Ectodermal cell (in vitro differentiated cells): ENCODE data around the gene MPRIP.

Experiments
- H3K27ac ChIP-seq: 2 replicates; pipeline ENCODE4 v1.7.0; 2013; ENCODE audit warnings: mild to moderate bottlenecking, low read depth, low read length; ENCODE audit not compliant: insufficient read depth, poor library complexity, severe bottlenecking
- H3K27me3 ChIP-seq: 2 replicates; pipeline ENCODE4 v1.7.0; 2013; ENCODE audit warnings: mild to moderate bottlenecking, low read length; ENCODE audit not compliant: insufficient read depth, control insufficient read depth, poor library complexity, severe bottlenecking
- H3K36me3 ChIP-seq: one replicate; pipeline ENCODE4 v1.7.0; 2013; ENCODE audit warnings: low read length; ENCODE audit not compliant: control insufficient read depth, insufficient read depth
- H3K4me1 ChIP-seq: one replicate; pipeline ENCODE4 v1.7.0; 2013; ENCODE audit warnings: low read length; ENCODE audit not compliant: control insufficient read depth, insufficient read depth
- H3K4me3 ChIP-seq: 2 replicates; pipeline ENCODE4 v1.7.0; 2013; ENCODE audit warnings: low read depth, low read length, control low read depth; ENCODE audit not compliant: insufficient read depth
- H3K9me3 ChIP-seq: 2 replicates; pipeline ENCODE4 v1.7.0; 2013; ENCODE audit warnings: mild to moderate bottlenecking, low read length, moderate library complexity; ENCODE audit not compliant: control insufficient read depth
- WGBS, 2 experiments: methylation state at CpG; one replicate each; pipeline ENCODE4 v1.1.7; 2013; ENCODE audit warnings: missing lambda C conversion rate in 2 of 2; 5-methylcytosine and 5-hydroxymethylcytosine counted together

MPRIP gene

GRCh38 chr17:17119106-17119505 is 76.8 kb downstream of the MPRIP start:
- 92 to 96% methylated on average over 4 of the region's 4 CpGs for WGBS, 2 experiments
- H3K4me3 ChIP-seq = no peak overlapping the region
- H3K27me3 ChIP-seq = no peaks in the 10 kb centered on the region
- H3K36me3 ChIP-seq = no peaks in the 10 kb centered on the region
- H3K4me1 ChIP-seq = peaks cover 7% of the 10 kb centered on the region
- no peaks in the 10 kb centered on the region for H3K9me3 ChIP-seq
- no peak overlapping the region for H3K27ac ChIP-seq

- H3K9me3 ChIP-seq = no peaks in the 10 kb centered on the region
- H3K36me3 ChIP-seq = no peaks in the 10 kb centered on the region
- peaks cover 7% of the 10 kb centered on the region for H3K4me1 ChIP-seq
- H3K4me3 ChIP-seq = no peak overlapping the region
- H3K27ac ChIP-seq = no peak overlapping the region
- 91 to 96% methylated on average over 5 of the region's 5 CpGs for WGBS, 2 experiments
- H3K27me3 ChIP-seq = no peaks in the 10 kb centered on the region
Measured at GRCh38 chr17:17119533-17119932, 77.3 kb downstream of the MPRIP start.

GRCh38 chr17:17120294-17120693 is 78.0 kb downstream of the MPRIP start:
- Histone ChIP-seq H3K27ac (no peak overlapping the region), H3K36me3 (no peaks in the 10 kb centered on the region), H3K4me3 (no peak overlapping the region), H3K9me3 (no peaks in the 10 kb centered on the region), H3K4me1 (peaks cover 6% of the 10 kb centered on the region), H3K27me3 (no peaks in the 10 kb centered on the region)
- 89 to 90% methylated on average over 4 of the region's 4 CpGs for WGBS, 2 experiments

- WGBS, 2 experiments = 75 to 81% methylated on average over 3 of the region's 3 CpGs
- H3K4me3 ChIP-seq = no peak overlapping the region
- H3K36me3 ChIP-seq = no peaks in the 10 kb centered on the region
- peaks cover 10% of the 10 kb centered on the region for H3K4me1 ChIP-seq
- H3K27me3 ChIP-seq = no peaks in the 10 kb centered on the region
- H3K27ac ChIP-seq = no peak overlapping the region
- H3K9me3 ChIP-seq = no peaks in the 10 kb centered on the region
Measured at GRCh38 chr17:17120701-17121100, 78.4 kb downstream of the MPRIP start.

GRCh38 chr17:17121162-17121561 is 78.9 kb downstream of the MPRIP start:
- Histone ChIP-seq H3K27ac (no peak overlapping the region), H3K36me3 (no peaks in the 10 kb centered on the region), H3K4me3 (no peak overlapping the region), H3K9me3 (no peaks in the 10 kb centered on the region), H3K27me3 (no peaks in the 10 kb centered on the region), H3K4me1 (peaks cover 15% of the 10 kb centered on the region)
- 82 to 83% methylated on average over 8 of the region's 8 CpGs for WGBS, 2 experiments

- WGBS, 2 experiments = 94 to 97% methylated on average over 10 of the region's 10 CpGs
- Histone ChIP-seq H3K9me3 (no peaks in the 10 kb centered on the region), H3K27me3 (no peaks in the 10 kb centered on the region), H3K4me1 (peaks cover 20% of the 10 kb centered on the region), H3K36me3 (no peaks in the 10 kb centered on the region), H3K27ac (peak overlapping the region; percentile 26), H3K4me3 (no peak overlapping the region)
Measured at GRCh38 chr17:17122781-17123483, 80.7 kb downstream of the MPRIP start.

GRCh38 chr17:17124341-17124740 is 82.1 kb downstream of the MPRIP start:
- Histone ChIP-seq H3K9me3 (no peaks in the 10 kb centered on the region), H3K27me3 (no peaks in the 10 kb centered on the region), H3K36me3 (no peaks in the 10 kb centered on the region), H3K4me3 (no peak overlapping the region), H3K4me1 (peaks cover 20% of the 10 kb centered on the region), H3K27ac (no peak overlapping the region)
- WGBS, 2 experiments = 96 to 97% methylated on average over 3 of the region's 3 CpGs

GRCh38 chr17:17125136-17126084 is 83.2 kb downstream of the MPRIP start:
- 82 to 86% methylated on average over 6 of the region's 6 CpGs for WGBS, 2 experiments
- Histone ChIP-seq H3K27me3 (no peaks in the 10 kb centered on the region), H3K4me3 (no peak overlapping the region), H3K9me3 (no peaks in the 10 kb centered on the region), H3K27ac (peak overlapping the region; percentile 38), H3K36me3 (no peaks in the 10 kb centered on the region), H3K4me1 (peaks cover 19% of the 10 kb centered on the region)

- Histone ChIP-seq H3K4me1 (peaks cover 20% of the 10 kb centered on the region), H3K27ac (peak overlapping the region; percentile 38)
Measured at GRCh38 chr17:17126131-17127110, 84.2 kb downstream of the MPRIP start.

More at GRCh38 chr17:17126131-17127110, 84.2 kb downstream of the MPRIP start:
- 89 to 90% methylated on average over 21 of the region's 21 CpGs for WGBS, 2 experiments
- Histone ChIP-seq H3K36me3 (peaks cover 3% of the 10 kb centered on the region), H3K4me3 (no peak overlapping the region), H3K9me3 (no peaks in the 10 kb centered on the region), H3K27me3 (no peaks in the 10 kb centered on the region)
